ENCODE results near the gene LAMB4. TPM values are rescaled to one million over a fixed set of nuclear protein-coding genes. Genes with fewer than 3 reads are reported as not detected.

LAMB4 gene
- total RNA-seq, 2 donors from 2014 or later = 0.85 TPM; not detected in 1

- 88% methylated on average over 2 of the region's 2 CpGs for WGBS
- TF ChIP-seq POLR2A (IDR thresholded peaks at IDR 0.05) (no peak), POLR2AphosphoS5 (IDR thresholded peaks at IDR 0.05) (no peak), CTCF (IDR thresholded peaks at IDR 0.05) (no peak)
- intact Hi-C loops (cut with DNase I) = no loop called here
These were observed 43.6 kb downstream of the LAMB4 start for GRCh38 chr7:108086546-108086945.

GRCh38 chr7:108083980-108084379, 46.2 kb downstream of the LAMB4 start:
- no peak overlapping the region for H3K4me3 ChIP-seq
- H3K36me3 ChIP-seq = no peaks in the 10 kb centered on the region
- intact Hi-C loops (cut with DNase I) = no loop called here
- H3K9me3 ChIP-seq = no peaks in the 10 kb centered on the region
- no peaks in the 10 kb centered on the region for H3K4me1 ChIP-seq (replicated peaks)
- no peak for TF ChIP-seq POLR2AphosphoS5 (IDR thresholded peaks at IDR 0.05)
- TF ChIP-seq POLR2A (IDR thresholded peaks at IDR 0.05) = no peak
- TF ChIP-seq CTCF (IDR thresholded peaks at IDR 0.05) = no peak
- no peaks in the 10 kb centered on the region for H3K27me3 ChIP-seq (replicated peaks; ENCODE audit: insufficient read depth)
- WGBS = 94% methylated on average over 1 of the region's 1 CpG
- no peak overlapping the region for H3K27ac ChIP-seq
- DNase-seq (ENCODE audit: low spot score) = no peak

More at GRCh38 chr7:108086546-108086945, 43.6 kb downstream of the LAMB4 start:
- Histone ChIP-seq H3K36me3 (no peaks in the 10 kb centered on the region), H3K27ac (no peak overlapping the region), H3K9me3 (no peaks in the 10 kb centered on the region), H3K4me1 (replicated peaks) (no peaks in the 10 kb centered on the region), H3K4me3 (no peak overlapping the region), H3K27me3 (replicated peaks; ENCODE audit: insufficient read depth) (no peaks in the 10 kb centered on the region)
- no peak for DNase-seq (ENCODE audit: low spot score)

GRCh38 chr7:108079648-108080591, 50.2 kb downstream of the LAMB4 start:
- Histone ChIP-seq H3K9me3 (no peaks in the 10 kb centered on the region), H3K4me1 (replicated peaks) (no peaks in the 10 kb centered on the region), H3K36me3 (no peaks in the 10 kb centered on the region), H3K27me3 (replicated peaks; ENCODE audit: insufficient read depth) (no peaks in the 10 kb centered on the region), H3K4me3 (no peak overlapping the region), H3K27ac (no peak overlapping the region)
- TF ChIP-seq POLR2AphosphoS5 (IDR thresholded peaks at IDR 0.05) = no peak
- no peak for TF ChIP-seq CTCF (IDR thresholded peaks at IDR 0.05)
- TF ChIP-seq POLR2A (IDR thresholded peaks at IDR 0.05) = no peak
- WGBS = 74% methylated on average over 9 of the region's 9 CpGs
- DNase-seq (ENCODE audit: low spot score) = no peak
- intact Hi-C loops (cut with DNase I) = no loop called here

- no peak for DNase-seq (ENCODE audit: low spot score)
- 97% methylated on average over 1 of the region's 1 CpG for WGBS
- no peaks in the 10 kb centered on the region for H3K36me3 ChIP-seq
- TF ChIP-seq POLR2AphosphoS5 (IDR thresholded peaks at IDR 0.05) (no peak), CTCF (IDR thresholded peaks at IDR 0.05) (no peak), POLR2A (IDR thresholded peaks at IDR 0.05) (no peak)
- no peaks in the 10 kb centered on the region for H3K9me3 ChIP-seq
- H3K4me1 ChIP-seq (replicated peaks) = no peaks in the 10 kb centered on the region
- H3K4me3 ChIP-seq = no peak overlapping the region
- intact Hi-C loops (cut with DNase I) = no loop called here
- H3K27ac ChIP-seq = no peak overlapping the region
- H3K27me3 ChIP-seq (replicated peaks; ENCODE audit: insufficient read depth) = no peaks in the 10 kb centered on the region
These were observed 50.9 kb downstream of the LAMB4 start for GRCh38 chr7:108079276-108079647.

GRCh38 chr7:108078691-108079090, 51.5 kb downstream of the LAMB4 start:
- no peaks in the 10 kb centered on the region for H3K27me3 ChIP-seq (replicated peaks; ENCODE audit: insufficient read depth)
- H3K27ac ChIP-seq = no peak overlapping the region
- WGBS = 61% methylated on average over 1 of the region's 1 CpG
- no peak for DNase-seq (ENCODE audit: low spot score)
- no peaks in the 10 kb centered on the region for H3K4me1 ChIP-seq (replicated peaks)
- TF ChIP-seq POLR2A (IDR thresholded peaks at IDR 0.05) (no peak), POLR2AphosphoS5 (IDR thresholded peaks at IDR 0.05) (no peak), CTCF (IDR thresholded peaks at IDR 0.05) (no peak)
- no peaks in the 10 kb centered on the region for H3K9me3 ChIP-seq
- H3K4me3 ChIP-seq = no peak overlapping the region
- intact Hi-C loops (cut with DNase I) = no loop called here
- no peaks in the 10 kb centered on the region for H3K36me3 ChIP-seq

Data from prostate gland (tissue), 2 donors.